GM12878 (cell line): ENCODE data around the gene ZNF764. TPM values are rescaled to one million over a fixed set of nuclear protein-coding genes. Genes with fewer than 3 reads are reported as not detected.

ENCODE experiments used
- BMI1 ChIP-seq: fragments of 450-650 bp; IDR thresholded peaks from 2 replicates; pipeline ENCODE4 v1.6.1; 2016; ENCODE audit warnings: mild to moderate bottlenecking, moderate library complexity, borderline replicate concordance
- CBFB ChIP-seq: IDR thresholded peaks from 2 replicates; pipeline ENCODE4 v1.6.1; 2016; ENCODE audit warnings: antibody characterized with exemption, low read depth
- FOS ChIP-seq: IDR thresholded peaks from 3 replicates; pipeline ENCODE4 v1.6.1; 2011; ENCODE audit warnings: borderline replicate concordance; ENCODE audit not compliant: insufficient read length; ENCODE audit errors: extremely low read depth
- HDGF ChIP-seq: fragments of 450-650 bp; IDR thresholded peaks from 2 replicates; pipeline ENCODE4 v1.6.1; 2016; ENCODE audit warnings: antibody characterized with exemption
- JUNB ChIP-seq: IDR thresholded peaks from 2 replicates; pipeline ENCODE4 v1.6.1; 2016; ENCODE audit warnings: antibody characterized with exemption, mild to moderate bottlenecking
- JUND ChIP-seq: IDR thresholded peaks from 2 replicates; pipeline ENCODE4 v1.6.1; 2012; ENCODE audit warnings: low read depth, mild to moderate bottlenecking, low read length, improper control_type of control experiment, moderate library complexity
- LARP7 ChIP-seq: fragments of 450-650 bp; IDR thresholded peaks from 2 replicates; pipeline ENCODE4 v1.6.1; 2017; ENCODE audit warnings: mild to moderate bottlenecking
- MAX ChIP-seq: IDR thresholded peaks from 2 replicates; pipeline ENCODE4 v1.6.1; 2012; ENCODE audit warnings: low read depth, low read length, improper control_type of control experiment
- NFIC ChIP-seq: IDR thresholded peaks from 2 replicates; pipeline ENCODE4 v1.6.1; 2012; ENCODE audit warnings: low read depth, mild to moderate bottlenecking, inconsistent platforms, low read length, moderate library complexity
- PAX5 ChIP-seq: IDR thresholded peaks from 2 replicates; pipeline ENCODE4 v1.6.1; 2011; ENCODE audit warnings: low read depth, low read length, borderline replicate concordance
- PAX8 ChIP-seq: fragments of 450-650 bp; IDR thresholded peaks from 2 replicates; pipeline ENCODE4 v1.6.1; 2017; ENCODE audit warnings: mild to moderate bottlenecking, moderate library complexity
- POLR2AphosphoS2 ChIP-seq: IDR thresholded peaks from 2 replicates; pipeline ENCODE4 v1.6.1; 2011; ENCODE audit warnings: low read depth, mild to moderate bottlenecking, low read length, improper control_type of control experiment, moderate library complexity
- RELB ChIP-seq: fragments of 450-650 bp; IDR thresholded peaks from 2 replicates; pipeline ENCODE4 v1.6.1; 2017; ENCODE audit warnings: low read depth, mild to moderate bottlenecking, moderate library complexity
- SIN3A ChIP-seq: IDR thresholded peaks from 2 replicates; pipeline ENCODE4 v1.6.1; 2012; ENCODE audit warnings: low read depth, low read length, improper control_type of control experiment
- SPI1 ChIP-seq: IDR thresholded peaks from 2 replicates; pipeline ENCODE4 v1.6.1; 2011; ENCODE audit warnings: low read depth, mild to moderate bottlenecking, low read length, moderate library complexity, borderline replicate concordance; ENCODE audit not compliant: insufficient read depth
- SREBF1 ChIP-seq: IDR thresholded peaks from 2 replicates; pipeline ENCODE4 v1.6.1; 2012; ENCODE audit warnings: mild to moderate bottlenecking, low read length
- SRF ChIP-seq, 2 experiments: IDR thresholded peaks; 2 replicates each; pipeline ENCODE4 v1.6.1; 2011; ENCODE audit warnings: low read depth in 2 of 2, low read length in 2 of 2, mild to moderate bottlenecking in 1 of 2, moderate library complexity in 1 of 2
- STAT1 ChIP-seq: fragments of 450-650 bp; conservative IDR thresholded peaks from 2 replicates; pipeline ENCODE4 v1.6.1; 2014; ENCODE audit warnings: antibody characterized with exemption, mild to moderate bottlenecking
- ZBED1 ChIP-seq: IDR thresholded peaks from 2 replicates; pipeline ENCODE4 v1.6.1; 2016; ENCODE audit warnings: borderline replicate concordance
- ZBTB40 ChIP-seq: fragments of 450-650 bp; IDR thresholded peaks from 2 replicates; pipeline ENCODE4 v1.6.1; 2016; ENCODE audit warnings: mild to moderate bottlenecking, moderate library complexity, borderline replicate concordance
- ZNF207 ChIP-seq: fragments of 450-650 bp; IDR thresholded peaks from 2 replicates; pipeline ENCODE4 v1.6.1; 2014; ENCODE audit warnings: antibody characterized with exemption, mild to moderate bottlenecking, borderline replicate concordance
- ZNF384 ChIP-seq: IDR thresholded peaks from 2 replicates; pipeline ENCODE4 v1.6.1; 2012; ENCODE audit warnings: low read depth, mild to moderate bottlenecking, low read length, improper control_type of control experiment, borderline replicate concordance
- polyA plus RNA-seq, 11 experiments: library from polyadenylated mRNA; depleted of rRNA in 4 of 11; unstranded in 6 of 11; stranded (reverse) in 5 of 11; fragments of >200 nt; fragmentation: Nextera tagmentation in 4 of 11; fragmentation: Illumina TruSeq in 1 of 11; extraction: Ambion mirVana in 4 of 11; extraction: Trizol in 1 of 11; gene quantifications; 1 replicate in 1 of 11; 2 replicates in 10 of 11; pipeline versions ENCODE4 v1.2.1 to v1.2.3, GENCODE V29; 2011 to 2016; ENCODE audit warnings: inconsistent platforms in 2 of 11, missing spikeins in 2 of 11, low read depth in 1 of 11
- total RNA-seq, 4 experiments: library from RNA; depleted of rRNA in 3 of 4; stranded (reverse); fragments of >200 nt in 3 of 4; fragmentation: Illumina TruSeq in 1 of 4; extraction: Trizol in 1 of 4; gene quantifications; 2 replicates each; pipeline versions ENCODE4 v1.2.1 to v1.2.3, GENCODE V29; 2013 to 2021
- TF ChIP-seq, protein P1 (sequence below): fragments of 450-650 bp; IDR thresholded peaks from 2 replicates; pipeline ENCODE4 v1.6.1; 2017; ENCODE audit warnings: mild to moderate bottlenecking, low read depth, inconsistent platforms; ENCODE audit not compliant: poor library complexity, severe bottlenecking
- TF ChIP-seq, protein P2 (sequence below): IDR thresholded peaks from 2 replicates; pipeline ENCODE4 v1.6.1; 2011; ENCODE audit warnings: mild to moderate bottlenecking, low read depth, low read length, moderate library complexity; ENCODE audit not compliant: insufficient replicate concordance

ZNF764 gene
- total and polyA plus RNA-seq, 10 of the 15 experiments (the other 5 are each of a cell fraction or from before 2014, with no cell fraction given): 0.61 to 11.9 (median 3.8) TPM

- no peak for TF ChIP-seq ZBED1
- peak; percentile 80; the same call in 1 of the 2 replicates for TF ChIP-seq SIN3A
- no peak for TF ChIP-seq ZNF384
- no peak for TF ChIP-seq ZNF207
- TF ChIP-seq POLR2AphosphoS2: no peak
- TF ChIP-seq SPI1: 0 out of 2 replicates have a peak, but pooled peaks have one; percentile 1
- peak; percentile 43 for TF ChIP-seq RELB
- no peak for TF ChIP-seq HDGF
- no peak for TF ChIP-seq ZBTB40
- TF ChIP-seq SRF (IDR thresholded peaks at IDR 0.05; ENCODE audit: low read depth in 2 of 2, low read length in 2 of 2): no peak
- no peak for TF ChIP-seq JUNB
- TF ChIP-seq SREBF1: no peak
- TF ChIP-seq, protein P1, sequence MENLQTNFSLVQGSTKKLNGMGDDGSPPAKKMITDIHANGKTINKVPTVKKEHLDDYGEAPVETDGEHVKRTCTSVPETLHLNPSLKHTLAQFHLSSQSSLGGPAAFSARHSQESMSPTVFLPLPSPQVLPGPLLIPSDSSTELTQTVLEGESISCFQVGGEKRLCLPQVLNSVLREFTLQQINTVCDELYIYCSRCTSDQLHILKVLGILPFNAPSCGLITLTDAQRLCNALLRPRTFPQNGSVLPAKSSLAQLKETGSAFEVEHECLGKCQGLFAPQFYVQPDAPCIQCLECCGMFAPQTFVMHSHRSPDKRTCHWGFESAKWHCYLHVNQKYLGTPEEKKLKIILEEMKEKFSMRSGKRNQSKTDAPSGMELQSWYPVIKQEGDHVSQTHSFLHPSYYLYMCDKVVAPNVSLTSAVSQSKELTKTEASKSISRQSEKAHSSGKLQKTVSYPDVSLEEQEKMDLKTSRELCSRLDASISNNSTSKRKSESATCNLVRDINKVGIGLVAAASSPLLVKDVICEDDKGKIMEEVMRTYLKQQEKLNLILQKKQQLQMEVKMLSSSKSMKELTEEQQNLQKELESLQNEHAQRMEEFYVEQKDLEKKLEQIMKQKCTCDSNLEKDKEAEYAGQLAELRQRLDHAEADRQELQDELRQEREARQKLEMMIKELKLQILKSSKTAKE: no peak
- TF ChIP-seq MAX: peak; percentile 54
- no peak for TF ChIP-seq LARP7
- TF ChIP-seq STAT1: no peak
- no peak for TF ChIP-seq JUND
- no peak for TF ChIP-seq PAX8
- TF ChIP-seq CBFB: no peak
- TF ChIP-seq BMI1: no peak
- TF ChIP-seq, protein P2, sequence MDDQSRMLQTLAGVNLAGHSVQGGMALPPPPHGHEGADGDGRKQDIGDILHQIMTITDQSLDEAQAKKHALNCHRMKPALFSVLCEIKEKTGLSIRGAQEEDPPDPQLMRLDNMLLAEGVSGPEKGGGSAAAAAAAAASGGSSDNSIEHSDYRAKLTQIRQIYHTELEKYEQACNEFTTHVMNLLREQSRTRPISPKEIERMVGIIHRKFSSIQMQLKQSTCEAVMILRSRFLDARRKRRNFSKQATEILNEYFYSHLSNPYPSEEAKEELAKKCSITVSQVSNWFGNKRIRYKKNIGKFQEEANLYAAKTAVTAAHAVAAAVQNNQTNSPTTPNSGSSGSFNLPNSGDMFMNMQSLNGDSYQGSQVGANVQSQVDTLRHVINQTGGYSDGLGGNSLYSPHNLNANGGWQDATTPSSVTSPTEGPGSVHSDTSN: no peak
- no peak for TF ChIP-seq FOS
- TF ChIP-seq NFIC: no peak
- TF ChIP-seq PAX5: no peak
Observed at GRCh38 chr16:30535777-30536190, 22.4 kb downstream of the ZNF764 start (continued).
